ENCODE data around the gene DES. TPM values are rescaled to one million over a fixed set of nuclear protein-coding genes. Genes with fewer than 3 reads are reported as not detected.

Gene DES
- total and polyA plus RNA-seq, 2 experiments from 2014 or later, result 1.3 to 2.0 TPM

GRCh38 chr2:219466816-219467735, 48.9 kb downstream of the DES start:
- Histone ChIP-seq H3K4me3 (no peak overlapping the region), H2AFZ (no peak overlapping the region), H3K79me2 (replicated peaks; ENCODE audit: insufficient read depth) (no peaks in the 10 kb centered on the region), H3F3A (replicated peaks; ENCODE audit: low read depth) (no peaks in the 10 kb centered on the region), H3K4me1 (ENCODE audit: insufficient read depth) (no peaks in the 10 kb centered on the region), H4K20me1 (replicated peaks; ENCODE audit: insufficient read depth) (no peaks in the 10 kb centered on the region), H3K27ac (ENCODE audit: low read depth) (no peak overlapping the region), H3K36me3 (ENCODE audit: insufficient read depth) (no peaks in the 10 kb centered on the region), H3K4me2 (no peak overlapping the region), H3K27me3 (ENCODE audit: insufficient read depth) (no peaks in the 10 kb centered on the region), H3K9me2 (ENCODE audit: insufficient read depth) (no peaks in the 10 kb centered on the region)
- no peaks in the 10 kb centered on the region; the same call in 2 of the 3 replicates for H3K4me1 Mint-ChIP-seq
- peaks cover 11% of the 10 kb centered on the region for H3K36me3 Mint-ChIP-seq (ENCODE audit: low read depth)
- TF ChIP-seq ZNF114 (CRISPR knock-in tag; IDR thresholded peaks at IDR 0.05), result no peak
- no peak for TF ChIP-seq ZNF331 (CRISPR knock-in tag; IDR thresholded peaks at IDR 0.05; ENCODE audit: low read depth)
- TF ChIP-seq ZNF462 (CRISPR knock-in tag; IDR thresholded peaks at IDR 0.05), result no peak
- TF ChIP-seq POLR2AphosphoS5 (IDR thresholded peaks at IDR 0.05; ENCODE audit: low read depth), result no peak
- TF ChIP-seq EZH2 (IDR thresholded peaks at IDR 0.05; ENCODE audit: low read depth, unreplicated experiment), result no peak
- TF ChIP-seq ETS1 (IDR thresholded peaks at IDR 0.05), result no peak
- no peak for TF ChIP-seq CREB1 (CRISPR knock-in tag; IDR thresholded peaks at IDR 0.05; ENCODE audit: low read depth)
- no peak for TF ChIP-seq EZH2phosphoT487 (IDR thresholded peaks at IDR 0.05; ENCODE audit: unreplicated experiment)
- ATAC-seq (no peak), DNase-seq (ENCODE audit: low spot score) (no peak)
- no peak overlapping the region for H3K4me3 Mint-ChIP-seq
- H3K27me3 Mint-ChIP-seq (ENCODE audit: insufficient read depth, low read depth, poor library complexity), result peaks cover 27% of the 10 kb centered on the region
- H3K9me3 Mint-ChIP-seq, result no peaks in the 10 kb centered on the region
- H3K27ac Mint-ChIP-seq, result no peak overlapping the region
